Natural killer cell treated with Interleukin-12 subunit alpha and Interleukin-12 subunit beta and Interleukin-15 and Interleukin-18, amount 100 ng/mL, for 72 hours (primary cell): ENCODE results near the gene RAPGEF1. TPM values are rescaled to one million over a fixed set of nuclear protein-coding genes. Genes with fewer than 3 reads are reported as not detected.

Source experiments
- ATAC-seq, 2 donors: fragments of 150-1000 bp; cut with Tn5 transposase in 1 of 2; sonication (Bioruptor Pico), chemical (Tn5 transposase) in 1 of 2; 2 replicates each; pipeline ENCODE4 v1.10.0; 2021
- DNase-seq: peaks from one replicate; pipeline ENCODE4 v3.0.0; 2022; ENCODE audit warnings: low spot score
- H3K27ac Mint-ChIP-seq, 2 donors: 1 replicate in 1 of 2; 2 replicates in 1 of 2; pipeline ENCODE4 v1.8.0; 2022; ENCODE audit warnings: mixed read lengths in 2 of 2, mild to moderate bottlenecking in 1 of 2, moderate library complexity in 1 of 2
- H3K27me3 Mint-ChIP-seq, 2 donors: 1 replicate in 1 of 2; 2 replicates in 1 of 2; pipeline ENCODE4 v1.8.0; 2022; ENCODE audit warnings: mixed read lengths in 2 of 2
- H3K36me3 Mint-ChIP-seq: one replicate; pipeline ENCODE4 v1.8.0; 2022; ENCODE audit warnings: mixed read lengths
- H3K4me1 Mint-ChIP-seq, 2 donors: 1 replicate in 1 of 2; 2 replicates in 1 of 2; pipeline ENCODE4 v1.8.0; 2022; ENCODE audit warnings: low read depth in 2 of 2, mixed read lengths in 2 of 2, mild to moderate bottlenecking in 1 of 2
- H3K4me3 Mint-ChIP-seq: one replicate; pipeline ENCODE4 v1.8.0; 2022; ENCODE audit warnings: mixed read lengths
- H3K9me3 Mint-ChIP-seq: 2 replicates; pipeline ENCODE4 v1.8.0; 2022; ENCODE audit warnings: mixed read lengths
- total RNA-seq, 2 donors: library from RNA; stranded (reverse); gene quantifications; one replicate each; pipeline ENCODE4 v1.2.3, GENCODE V29; 2022

The RAPGEF1 gene
- total RNA-seq, 2 donors from 2014 or later: 109 to 215 TPM

DNA sequence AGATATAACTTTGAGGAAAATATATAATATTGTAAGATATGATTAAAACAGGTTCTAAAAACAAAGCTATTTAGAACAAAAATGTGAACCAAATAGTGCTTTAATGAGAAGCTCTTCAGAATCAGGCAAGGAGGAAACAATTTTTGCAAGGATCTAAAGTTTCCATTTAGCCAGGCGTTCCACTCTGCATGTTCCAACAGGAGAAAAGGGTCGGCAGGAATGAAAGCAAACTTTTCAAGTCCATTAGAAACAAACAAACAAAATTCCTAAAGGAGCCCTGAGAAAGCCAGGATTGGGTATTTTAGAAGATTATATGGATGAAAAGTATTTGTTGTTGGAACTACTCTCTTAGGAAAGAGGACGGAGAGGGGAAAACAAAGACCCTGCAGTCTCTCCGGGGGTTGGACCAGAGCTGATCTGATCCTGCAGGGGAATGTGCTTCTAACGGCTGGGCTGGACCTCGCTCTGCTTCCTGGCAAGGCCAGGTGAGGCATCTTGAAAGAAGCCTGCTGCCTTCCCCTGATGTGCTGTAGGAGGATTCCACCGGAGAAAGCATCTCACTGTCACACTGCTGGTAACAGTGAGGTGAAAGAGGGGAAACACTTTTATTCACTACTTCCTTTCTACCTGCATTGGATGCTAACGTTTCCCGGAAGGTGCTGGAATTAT lies 100.0 kb downstream of the RAPGEF1 start:
- Mint-ChIP-seq H3K27me3 (no peaks in the 10 kb centered on the region), H3K36me3 (peaks cover 24% of the 10 kb centered on the region), H3K4me1 (peaks cover 40 to 50% of the 10 kb centered on the region in 2 donors), H3K27ac (no peak overlapping the region), H3K9me3 (no peaks in the 10 kb centered on the region), H3K4me3 (no peak overlapping the region)
- no peak for DNase-seq
- ATAC-seq: no peak

DNA sequence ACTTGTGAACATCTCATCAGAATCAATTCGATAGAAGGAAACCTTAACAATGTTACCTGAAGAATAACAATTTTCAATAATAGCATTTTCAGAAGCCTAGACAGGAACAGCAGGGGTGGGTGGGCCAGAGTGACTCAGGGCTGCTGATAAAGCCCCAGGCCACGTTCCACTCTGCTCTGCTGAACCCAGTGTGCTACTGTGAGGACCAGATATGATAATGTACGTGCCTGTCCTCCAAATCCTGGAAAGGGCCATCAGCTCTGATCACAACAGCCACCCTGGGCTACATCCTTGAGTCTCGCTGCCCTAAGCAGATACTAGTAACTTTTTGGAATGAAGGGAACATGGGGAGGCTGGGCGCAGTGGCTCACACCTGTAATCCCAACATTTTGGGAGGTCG lies 103.3 kb downstream of the RAPGEF1 start:
- Mint-ChIP-seq H3K4me3 (no peak overlapping the region), H3K36me3 (peaks cover 23% of the 10 kb centered on the region), H3K4me1 (peaks cover 31 to 41% of the 10 kb centered on the region in 2 donors), H3K9me3 (no peaks in the 10 kb centered on the region), H3K27me3 (no peaks in the 10 kb centered on the region), H3K27ac (peak overlapping the region; percentile 74 to 83)
- no peak for DNase-seq
- no peak for ATAC-seq

DNA sequence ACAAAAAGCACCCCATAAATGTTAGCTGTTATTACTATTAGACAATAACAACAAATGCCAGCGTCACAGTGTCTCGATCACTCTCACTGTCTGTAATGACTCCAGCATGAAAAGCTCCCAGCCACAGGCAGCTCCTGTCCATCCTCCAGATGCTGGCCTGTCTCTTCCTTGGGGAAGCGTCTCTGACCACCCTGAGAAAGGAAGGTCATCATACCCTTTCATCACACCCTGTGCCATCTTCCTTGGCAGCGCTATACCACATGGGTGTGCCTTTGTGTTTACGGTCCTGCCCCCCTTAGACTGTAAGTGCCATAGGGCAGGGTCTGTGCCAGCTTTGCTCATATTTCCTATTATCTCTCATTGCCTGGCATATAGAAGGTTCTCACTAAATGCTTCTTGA lies 104.0 kb downstream of the RAPGEF1 start:
- peaks cover 34 to 43% of the 10 kb centered on the region in 2 donors for H3K4me1 Mint-ChIP-seq
- H3K27me3 Mint-ChIP-seq: no peaks in the 10 kb centered on the region
- H3K4me3 Mint-ChIP-seq: peak overlapping the region; percentile 2
- no peaks in the 10 kb centered on the region for H3K9me3 Mint-ChIP-seq
- H3K36me3 Mint-ChIP-seq: peaks cover 18% of the 10 kb centered on the region
- DNase-seq: no peak
- no peak for ATAC-seq
- peak overlapping the region; percentile 74 to 83 for H3K27ac Mint-ChIP-seq

DNA sequence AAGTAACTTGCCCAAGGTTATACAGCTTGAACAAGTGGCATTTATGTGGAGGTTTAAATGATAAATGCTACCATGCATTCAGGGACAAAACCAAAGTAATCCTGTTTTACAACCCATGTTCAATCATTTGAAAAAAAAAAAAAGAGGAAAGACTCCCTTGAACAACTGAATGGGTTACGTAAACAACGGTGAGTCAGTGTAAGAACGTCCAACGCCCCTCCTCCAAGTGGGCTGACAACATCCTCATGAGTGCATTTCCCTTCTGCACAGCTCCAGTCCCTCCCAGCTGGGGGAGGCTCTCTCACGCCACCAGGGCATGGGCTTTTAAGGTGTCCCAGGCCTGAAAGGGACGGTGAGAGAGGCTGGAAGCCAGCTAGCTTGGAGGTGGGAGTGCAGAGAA lies 104.6 kb downstream of the RAPGEF1 start:
- Mint-ChIP-seq H3K27me3 (no peaks in the 10 kb centered on the region), H3K9me3 (no peaks in the 10 kb centered on the region), H3K4me3 (peak overlapping the region; percentile 20), H3K27ac (peak overlapping the region; percentile 74 to 83), H3K36me3 (peaks cover 18% of the 10 kb centered on the region), H3K4me1 (peaks cover 35 to 49% of the 10 kb centered on the region in 2 donors)
- ATAC-seq (peak; percentile 98 to 100), DNase-seq (peak; percentile 85)

DNA sequence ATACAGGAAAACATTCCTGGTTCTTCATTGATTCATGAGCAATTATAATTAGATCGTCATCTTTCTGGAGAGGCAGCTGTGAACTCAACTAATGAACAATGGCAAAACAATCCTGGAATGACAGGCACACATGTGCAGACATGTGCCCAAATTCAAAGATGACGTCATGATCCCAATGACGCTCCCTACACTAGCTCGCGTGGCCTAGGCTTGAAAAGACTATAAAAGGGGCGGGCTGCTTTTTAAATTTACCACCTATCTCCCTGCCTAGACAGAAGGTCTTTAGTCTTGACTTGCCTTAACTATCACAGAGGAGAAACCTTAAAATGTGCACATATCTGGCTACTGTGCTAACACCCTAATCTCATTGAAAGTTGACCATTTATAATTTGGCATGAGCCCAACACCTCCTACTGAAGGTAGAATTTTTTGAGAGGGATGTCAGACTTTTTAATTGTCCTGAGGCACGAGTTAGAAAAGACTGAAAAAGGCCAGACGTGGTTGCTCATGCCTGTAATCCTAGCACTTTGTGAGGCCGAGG lies 106.3 kb downstream of the RAPGEF1 start:
- no peak for DNase-seq
- no peak for ATAC-seq
- Mint-ChIP-seq H3K4me1 (peaks cover 49 to 61% of the 10 kb centered on the region in 2 donors), H3K27ac (peak overlapping the region in 1 of 2 donors; percentile 64), H3K4me3 (no peak overlapping the region), H3K27me3 (no peaks in the 10 kb centered on the region), H3K36me3 (peaks cover 12% of the 10 kb centered on the region), H3K9me3 (no peaks in the 10 kb centered on the region)

DNA sequence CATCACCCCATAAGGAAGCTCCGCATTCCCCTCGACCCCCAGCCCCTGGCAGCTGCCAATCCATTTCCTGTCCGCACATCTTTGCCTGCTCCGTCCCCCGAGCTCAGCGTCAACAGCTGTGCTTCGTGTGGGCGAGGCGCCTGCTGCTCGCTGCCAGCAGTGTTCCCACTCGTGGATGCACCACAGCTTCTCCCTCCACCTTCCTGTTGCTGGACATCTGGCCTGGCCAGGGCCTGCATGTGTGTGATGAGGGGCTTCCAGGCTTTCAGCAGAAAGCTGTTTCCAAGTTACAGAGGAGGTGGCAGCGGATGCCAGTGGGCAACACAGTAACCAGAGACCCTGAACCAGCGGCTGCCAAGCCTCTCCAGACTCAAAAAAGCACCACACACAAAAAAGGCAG lies 108.6 kb downstream of the RAPGEF1 start:
- H3K36me3 Mint-ChIP-seq: peaks cover 5% of the 10 kb centered on the region
- H3K27ac Mint-ChIP-seq: peak overlapping the region in 1 of 2 donors; percentile 93
- H3K9me3 Mint-ChIP-seq: no peaks in the 10 kb centered on the region
- peak overlapping the region; percentile 14 for H3K4me3 Mint-ChIP-seq
- DNase-seq (no peak), ATAC-seq (no peak)
- peaks cover 51 to 64% of the 10 kb centered on the region in 2 donors for H3K4me1 Mint-ChIP-seq
- H3K27me3 Mint-ChIP-seq: no peaks in the 10 kb centered on the region

DNA sequence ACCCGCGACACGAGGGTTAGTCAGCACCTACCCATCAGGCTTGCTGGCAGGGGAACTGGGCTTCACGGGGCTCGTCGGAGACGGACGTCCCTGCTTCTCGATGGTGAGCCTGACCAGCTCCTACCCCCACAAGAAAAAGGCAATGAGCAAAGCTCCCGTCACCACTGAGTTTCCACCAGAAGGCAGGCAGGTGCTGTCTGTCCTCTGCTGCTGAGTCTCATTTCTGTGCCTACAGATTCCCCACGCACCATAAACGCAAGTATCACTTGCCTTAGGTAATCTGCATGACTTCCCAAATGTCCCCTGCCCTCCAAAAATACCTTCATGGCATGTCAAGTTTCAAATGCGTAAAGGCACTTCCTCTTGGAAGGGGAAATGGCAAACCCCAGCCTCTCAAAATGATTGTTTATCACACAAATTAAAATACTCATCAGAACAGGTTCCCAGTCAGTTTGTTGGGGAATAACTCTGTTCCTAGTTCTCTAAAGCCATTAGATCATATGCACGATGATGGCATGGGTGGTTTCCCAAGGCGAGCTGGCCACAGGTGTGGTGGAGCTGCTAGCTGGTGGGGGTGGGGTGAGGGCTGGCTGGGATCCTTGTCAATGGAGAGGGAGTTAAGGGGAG lies 109.6 kb downstream of the RAPGEF1 start:
- Mint-ChIP-seq H3K27me3 (no peaks in the 10 kb centered on the region), H3K36me3 (peaks cover 5% of the 10 kb centered on the region), H3K27ac (peak overlapping the region; percentile 92 to 93), H3K4me3 (peak overlapping the region; percentile 52), H3K4me1 (peaks cover 43 to 54% of the 10 kb centered on the region in 2 donors), H3K9me3 (no peaks in the 10 kb centered on the region)
- no peak for ATAC-seq
- no peak for DNase-seq

DNA sequence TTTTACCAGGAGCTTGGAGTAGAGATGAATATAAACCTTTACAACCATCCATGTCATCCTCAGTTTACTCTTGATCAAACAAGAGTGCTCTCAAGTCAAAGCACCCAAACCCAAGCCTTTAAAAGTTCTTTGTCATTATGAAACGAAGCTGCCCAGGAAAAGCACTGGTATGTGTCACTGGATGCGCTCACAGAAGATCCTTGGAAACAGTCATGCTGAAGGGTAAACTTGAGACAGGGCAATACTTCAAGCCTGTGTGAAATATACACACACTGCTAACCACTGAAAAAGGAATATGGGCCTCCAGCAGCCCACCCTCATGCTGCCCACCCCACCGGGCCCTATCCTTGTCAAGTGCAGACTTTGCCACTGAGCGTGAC lies 110.1 kb downstream of the RAPGEF1 start:
- H3K4me1 Mint-ChIP-seq: peaks cover 43 to 49% of the 10 kb centered on the region in 2 donors
- peaks cover 5% of the 10 kb centered on the region for H3K36me3 Mint-ChIP-seq
- DNase-seq (no peak), ATAC-seq (no peak)
- no peaks in the 10 kb centered on the region for H3K9me3 Mint-ChIP-seq
- peak overlapping the region; percentile 52 for H3K4me3 Mint-ChIP-seq
- peak overlapping the region; percentile 92 to 93 for H3K27ac Mint-ChIP-seq
- no peaks in the 10 kb centered on the region for H3K27me3 Mint-ChIP-seq

DNA sequence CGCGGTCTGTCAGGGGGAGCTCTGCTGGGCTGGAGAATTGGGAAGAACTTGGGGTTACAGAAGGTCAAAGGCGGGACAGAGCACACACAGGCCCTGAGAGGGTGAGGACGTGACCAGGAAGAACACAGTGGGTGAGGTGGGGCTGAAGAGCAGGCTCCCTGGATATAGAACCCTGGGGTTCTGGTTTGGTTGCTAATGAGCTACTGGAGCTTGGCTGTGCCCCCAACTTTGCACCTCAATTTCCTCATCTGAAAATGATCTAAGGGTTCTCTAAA lies 110.7 kb downstream of the RAPGEF1 start:
- ATAC-seq (no peak), DNase-seq (no peak)
- Mint-ChIP-seq H3K9me3 (no peaks in the 10 kb centered on the region), H3K27me3 (no peaks in the 10 kb centered on the region), H3K4me1 (peaks cover 45 to 49% of the 10 kb centered on the region in 2 donors), H3K4me3 (peak overlapping the region; percentile 68), H3K36me3 (peaks cover 5% of the 10 kb centered on the region), H3K27ac (peak overlapping the region; percentile 92 to 93)

DNA sequence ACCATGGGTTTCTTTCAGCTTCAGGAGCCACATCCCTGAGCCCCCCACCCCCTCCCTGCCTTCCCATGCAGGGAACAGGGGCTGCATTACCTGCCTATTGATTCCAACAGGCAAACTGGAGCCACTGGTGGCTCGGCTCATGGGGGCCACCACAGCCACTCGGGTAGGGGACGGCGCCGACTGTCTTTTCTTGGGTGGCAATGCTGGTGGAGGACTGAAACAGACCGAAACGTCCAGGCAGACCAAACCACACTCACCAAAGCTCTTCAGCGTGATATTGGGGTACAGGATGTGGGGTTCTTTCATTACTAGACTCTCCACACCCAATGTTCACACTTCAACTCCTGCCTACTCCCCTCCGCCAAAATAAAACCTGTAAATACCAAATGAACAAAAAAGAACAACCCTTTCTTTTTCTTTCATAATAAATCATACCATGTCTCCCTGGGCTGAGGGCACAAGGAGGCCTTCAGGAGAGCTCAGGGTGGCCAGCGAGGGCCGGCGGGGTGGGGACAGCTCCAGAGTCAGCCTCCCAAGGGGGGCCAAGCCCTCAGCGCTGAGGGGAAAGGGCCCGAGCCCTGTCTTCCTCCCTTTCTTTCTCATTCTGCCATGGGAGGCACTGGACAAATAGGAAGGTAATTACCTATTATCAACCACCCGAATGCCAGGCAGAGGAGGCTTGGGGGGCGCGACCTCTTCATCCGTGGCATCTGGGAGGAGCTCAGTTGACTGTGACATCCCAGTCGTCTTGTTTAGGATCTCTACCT lies 111.2 kb downstream of the RAPGEF1 start:
- peak overlapping the region; percentile 68 for H3K4me3 Mint-ChIP-seq

DNA sequence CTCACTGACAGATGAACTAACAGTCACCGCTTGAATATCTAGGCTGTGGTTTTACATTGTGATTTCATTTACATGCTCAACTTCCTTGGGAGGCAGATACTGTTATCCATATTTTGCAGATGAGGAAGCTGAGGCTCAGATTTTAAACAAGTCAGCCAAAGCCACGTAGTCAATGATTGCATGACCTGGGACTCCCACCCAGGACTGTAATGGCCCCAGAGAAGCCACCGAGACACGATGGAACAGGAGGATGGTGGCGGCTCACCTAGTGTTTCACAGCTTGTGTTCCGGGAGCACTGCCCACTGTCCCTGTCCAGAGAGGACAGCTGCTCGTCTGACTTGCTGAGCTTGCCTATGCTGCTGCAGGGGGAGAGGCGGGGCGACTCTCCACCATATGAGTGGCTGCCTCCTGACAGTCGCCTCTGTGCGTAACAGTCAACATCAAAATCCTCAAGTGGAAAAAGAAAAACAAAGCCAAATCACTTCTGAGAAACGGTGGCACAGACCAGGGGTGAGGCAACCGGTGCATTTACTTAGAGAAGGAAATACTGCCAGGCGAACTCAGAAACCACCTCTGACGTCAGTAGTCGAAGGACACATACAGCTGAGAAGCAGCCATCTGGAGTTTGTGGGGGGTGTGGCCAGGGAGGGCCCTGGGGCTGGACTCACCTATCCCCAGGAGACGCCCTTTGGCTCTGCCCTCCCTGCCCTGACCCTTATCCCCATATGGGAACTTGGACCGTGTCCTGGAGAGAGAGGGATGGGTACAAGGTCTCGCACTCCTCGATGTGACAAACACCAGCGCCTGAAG lies 112.0 kb downstream of the RAPGEF1 start:
- Mint-ChIP-seq H3K27me3 (no peaks in the 10 kb centered on the region), H3K36me3 (peaks cover 2% of the 10 kb centered on the region), H3K9me3 (no peaks in the 10 kb centered on the region), H3K4me3 (peak overlapping the region; percentile 72), H3K4me1 (peaks cover 45 to 49% of the 10 kb centered on the region in 2 donors), H3K27ac (peak overlapping the region; percentile 92 to 93)
- ATAC-seq: peak; percentile 87 to 92
- DNase-seq: peak; percentile 80

More for the DNA sequence above, 111.2 kb downstream of the RAPGEF1 start:
- DNase-seq (no peak), ATAC-seq (peak; percentile 2 to 52)
- peaks cover 5% of the 10 kb centered on the region for H3K36me3 Mint-ChIP-seq
- H3K27me3 Mint-ChIP-seq: no peaks in the 10 kb centered on the region
- H3K4me1 Mint-ChIP-seq: peaks cover 45 to 52% of the 10 kb centered on the region in 2 donors
- H3K9me3 Mint-ChIP-seq: no peaks in the 10 kb centered on the region
- peak overlapping the region; percentile 92 to 93 for H3K27ac Mint-ChIP-seq

DNA sequence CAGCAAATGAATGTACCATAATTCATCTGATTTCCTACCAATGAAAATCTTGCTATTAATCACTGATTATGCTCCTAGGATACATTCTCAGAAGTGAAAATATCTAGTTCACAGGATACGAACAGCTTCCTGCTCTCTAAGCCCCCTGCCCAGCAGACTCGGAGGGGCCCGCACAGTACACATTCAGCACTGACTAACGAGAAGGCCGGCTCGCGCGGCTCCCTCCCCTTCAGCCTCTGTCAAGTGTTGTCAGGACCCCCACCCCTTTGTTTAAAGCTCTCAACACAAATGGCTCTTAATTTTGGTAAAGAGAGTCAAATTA lies 112.6 kb downstream of the RAPGEF1 start:
- H3K4me3 Mint-ChIP-seq: peak overlapping the region; percentile 72
- H3K27ac Mint-ChIP-seq: peak overlapping the region; percentile 92 to 93
- ATAC-seq (no peak), DNase-seq (no peak)
- no peaks in the 10 kb centered on the region for H3K36me3 Mint-ChIP-seq
- peaks cover 46 to 48% of the 10 kb centered on the region in 2 donors for H3K4me1 Mint-ChIP-seq
- H3K9me3 Mint-ChIP-seq: no peaks in the 10 kb centered on the region
- H3K27me3 Mint-ChIP-seq: no peaks in the 10 kb centered on the region
